Activated CD4-positive, alpha-beta memory T cell treated with anti-CD3 and anti-CD28 coated beads for 36 hours (primary cell): ENCODE measurements around the gene TOR1A. TPM values are rescaled to one million over a fixed set of nuclear protein-coding genes. Genes with fewer than 3 reads are reported as not detected.
A peak's percentile ranks its signal among the peaks of the same experiment; 100 is the strongest.
"Not testable (repeated sequence)": the region's sequence is repeated elsewhere in the genome, so short reads cannot be mapped to it uniquely, and the experiment has no call there.

ENCODE experiments used
- CTCF ChIA-PET: fragments of 350-600 bp; sonication (Branson Sonifier 250); formaldehyde crosslinking; loops from one replicate; lab custom pipeline; 2021; ENCODE audit warnings: antibody characterized with exemption, inconsistent platforms; lab: Charles Lee
- POLR2A ChIA-PET: fragments of 350-600 bp; sonication (Branson Sonifier 250); formaldehyde crosslinking; loops from one replicate; lab custom pipeline; 2021; ENCODE audit warnings: antibody characterized with exemption; lab: Charles Lee
- DNase-seq: peaks from one replicate; pipeline ENCODE4 v3.0.0-alpha.2; 2020
- H3K27ac Mint-ChIP-seq: one replicate; pipeline ENCODE4 v1.8.0; 2021; ENCODE audit warnings: mixed read lengths
- H3K27me3 Mint-ChIP-seq: one replicate; pipeline ENCODE4 v1.8.0; 2021; ENCODE audit warnings: mixed read lengths
- H3K36me3 Mint-ChIP-seq: one replicate; pipeline ENCODE4 v1.8.0; 2021; ENCODE audit warnings: mixed read lengths
- H3K4me1 Mint-ChIP-seq: one replicate; pipeline ENCODE4 v1.8.0; 2021; ENCODE audit warnings: low read depth, mixed read lengths
- H3K4me3 Mint-ChIP-seq: one replicate; pipeline ENCODE4 v1.8.0; 2021; ENCODE audit warnings: mild to moderate bottlenecking, mixed read lengths
- H3K9me3 Mint-ChIP-seq: one replicate; pipeline ENCODE4 v1.8.0; 2021; ENCODE audit warnings: mixed read lengths
- intact Hi-C: fragments of 100-400 bp; cut with micrococcal nuclease; formaldehyde crosslinking; loops from one replicate; pipeline ENCODE4 v1.15.1; 2023
- total RNA-seq, 2 experiments: library from RNA; stranded (reverse); gene quantifications; one replicate each; pipeline ENCODE4 v1.2.3, GENCODE V29; 2021

TOR1A gene
- total RNA-seq, 2 experiments from 2014 or later: 38.5 to 41.6 TPM

DNA sequence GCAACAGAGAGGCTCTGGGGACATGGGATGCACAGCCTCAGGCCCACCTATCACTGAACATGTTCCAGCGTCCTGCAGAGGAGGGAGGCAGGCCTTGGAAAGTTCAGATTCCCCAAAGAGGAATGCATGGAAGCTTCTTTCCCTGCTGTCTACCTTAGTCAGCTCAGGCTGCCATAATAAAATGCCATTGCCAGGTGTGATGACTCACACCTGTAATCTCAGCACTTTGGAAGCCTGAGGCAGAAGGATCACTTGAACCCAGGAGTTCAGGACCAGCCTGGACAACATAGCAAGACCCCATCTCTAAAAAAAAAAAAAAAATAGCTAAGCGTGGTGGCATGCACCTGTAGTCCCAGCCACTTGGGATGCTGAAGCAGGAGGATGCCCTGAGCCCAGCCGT is 45.5 kb downstream of the TOR1A start:
- Mint-ChIP-seq H3K27me3 (peaks cover 7% of the 10 kb centered on the region), H3K4me3 (no peak overlapping the region), H3K9me3 (no peaks in the 10 kb centered on the region), H3K4me1 (peaks cover 15% of the 10 kb centered on the region), H3K27ac (no peak overlapping the region), H3K36me3 (no peaks in the 10 kb centered on the region)
- ChIA-PET CTCF (interaction anchor here (1.5 to 4.3 kb wide), 2 partner anchors 41 to 51 kb away, joined by 3 to 29 read pairs; no protein-coding TSS in a partner anchor), POLR2A (interaction anchor here (0.5 kb wide), 1 partner anchor 24 kb away, joined by 3 read pairs; no protein-coding TSS in a partner anchor)
- intact Hi-C loops: no loop called here
- no peak for DNase-seq

- Mint-ChIP-seq H3K27me3 (peaks cover 7% of the 10 kb centered on the region), H3K27ac (no peak overlapping the region), H3K36me3 (no peaks in the 10 kb centered on the region), H3K4me1 (peaks cover 15% of the 10 kb centered on the region), H3K9me3 (no peaks in the 10 kb centered on the region), H3K4me3 (no peak overlapping the region)
- ChIA-PET POLR2A (interaction anchor here (0.6 kb wide), 1 partner anchor 178 kb away, joined by 3 read pairs; no protein-coding TSS in a partner anchor), CTCF (interaction anchor here (0.9 to 4.3 kb wide), 5 partner anchors 12 to 635 kb away, joined by 3 to 29 read pairs (median 4); no protein-coding TSS in a partner anchor)
- intact Hi-C loops: no loop called here
- DNase-seq: no peak
Measured at GRCh38 chr9:129777769-129778130, 46.2 kb downstream of the TOR1A start.

DNA sequence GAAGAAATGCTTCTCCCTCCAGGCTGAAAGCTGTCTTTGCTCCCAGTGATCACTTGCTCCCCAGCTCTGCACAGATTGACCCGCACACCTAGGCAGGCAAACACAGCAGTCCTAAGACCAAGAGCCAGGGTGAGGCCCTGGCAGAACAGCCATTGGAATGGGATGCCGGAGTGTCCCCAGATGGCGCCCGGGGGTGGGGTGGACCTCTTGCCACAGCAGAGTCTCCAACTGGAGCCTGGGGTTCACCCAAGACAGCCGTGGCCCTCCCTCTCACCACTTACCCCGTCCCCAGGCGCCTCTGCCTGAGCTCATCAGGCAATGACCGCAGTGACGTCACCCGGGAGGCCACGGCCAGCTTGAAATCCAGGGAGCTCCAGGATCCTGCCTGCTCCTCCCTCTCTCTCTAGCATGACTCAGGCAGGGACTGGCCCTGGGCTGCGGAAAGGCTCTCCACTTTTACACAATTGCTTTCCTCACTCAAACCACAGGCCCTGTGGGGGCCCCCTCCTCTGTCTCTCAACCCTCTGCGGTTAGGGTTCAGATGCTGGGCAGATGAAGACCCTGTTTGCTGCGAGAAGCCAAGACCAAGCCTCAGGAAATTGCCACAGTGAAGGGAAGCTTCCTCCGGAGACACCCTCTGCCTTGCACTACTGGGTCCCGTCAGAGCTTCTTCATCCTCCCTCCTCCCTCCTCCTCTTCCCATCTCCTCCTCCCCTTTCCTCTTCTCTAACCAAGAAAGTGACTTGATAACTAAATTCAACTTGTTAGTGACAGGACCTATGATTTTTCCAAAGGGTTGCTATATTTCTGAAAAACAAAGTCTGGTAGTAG is 46.8 kb downstream of the TOR1A start:
- intact Hi-C loops: no loop called here
- POLR2A ChIA-PET: interaction anchor here (0.6 kb wide), 1 partner anchor 178 kb away, joined by 3 read pairs; no protein-coding TSS in a partner anchor
- Mint-ChIP-seq H3K4me3 (no peak overlapping the region), H3K27ac (no peak overlapping the region), H3K27me3 (peaks cover 7% of the 10 kb centered on the region), H3K36me3 (no peaks in the 10 kb centered on the region), H3K9me3 (no peaks in the 10 kb centered on the region), H3K4me1 (peaks cover 15% of the 10 kb centered on the region)
- DNase-seq: peak; percentile 82
- CTCF ChIA-PET: interaction anchor here (0.5 to 4.3 kb wide), 8 partner anchors 10 to 996 kb away, joined by 3 to 29 read pairs (median 4); no protein-coding TSS in a partner anchor

DNA sequence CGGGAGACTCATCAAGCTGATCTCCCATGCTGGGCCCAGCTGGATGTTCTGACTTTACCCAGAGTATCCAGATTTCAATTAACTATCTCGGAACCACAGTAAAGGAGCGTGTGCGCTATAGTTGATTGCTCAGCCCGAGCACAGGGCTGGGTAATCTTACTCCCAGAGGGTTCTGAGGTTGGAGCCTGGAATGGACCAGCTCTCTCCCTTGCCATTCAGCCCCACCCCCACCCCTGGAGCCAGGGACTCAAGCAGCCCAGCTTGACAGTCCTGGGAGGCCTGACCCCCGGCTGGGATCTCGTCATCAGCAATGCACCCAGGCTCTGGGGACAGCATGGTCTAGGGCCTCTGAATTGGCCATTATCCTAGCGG is 47.4 kb downstream of the TOR1A start:
- no peak overlapping the region for H3K4me3 Mint-ChIP-seq
- intact Hi-C loops: no loop called here
- DNase-seq: no peak
- ChIA-PET CTCF (interaction anchor here (0.8 to 4.3 kb wide), 5 partner anchors 9 to 633 kb away, joined by 3 to 29 read pairs (median 5); no protein-coding TSS in a partner anchor), POLR2A (no interaction called here)
- H3K27ac Mint-ChIP-seq: no peak overlapping the region
- H3K27me3 Mint-ChIP-seq: peaks cover 7% of the 10 kb centered on the region
- no peaks in the 10 kb centered on the region for H3K9me3 Mint-ChIP-seq
- peaks cover 15% of the 10 kb centered on the region for H3K4me1 Mint-ChIP-seq
- H3K36me3 Mint-ChIP-seq: no peaks in the 10 kb centered on the region

DNA sequence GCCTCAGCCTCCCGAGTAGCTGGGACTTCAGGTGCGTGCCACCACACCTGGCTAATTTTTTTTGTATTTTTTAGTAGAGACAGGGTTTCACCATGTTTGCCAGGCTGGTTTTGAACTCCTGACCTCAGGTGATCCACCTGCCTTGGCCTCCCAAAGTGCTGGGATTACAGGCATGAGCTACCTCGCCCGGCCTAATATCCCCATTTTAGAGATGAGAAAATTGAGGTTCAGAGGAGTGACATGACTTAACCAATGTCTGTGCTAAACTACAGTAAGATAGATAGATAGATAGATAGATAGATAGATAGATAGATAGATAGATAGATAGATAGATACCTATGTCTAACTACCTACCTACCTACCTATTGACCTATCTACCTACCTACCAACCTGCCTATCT is 47.8 kb downstream of the TOR1A start:
- H3K4me3 Mint-ChIP-seq, DNase-seq, H3K27ac Mint-ChIP-seq, H3K36me3 Mint-ChIP-seq, H3K27me3 Mint-ChIP-seq, intact Hi-C loops, H3K9me3 Mint-ChIP-seq: not testable (repeated sequence)
- ChIA-PET POLR2A (interaction anchor here (0.6 kb wide), 1 partner anchor 256 kb away, joined by 5 read pairs; no protein-coding TSS in a partner anchor), CTCF (interaction anchor here (1.4 to 4.3 kb wide), 3 partner anchors 8 to 39 kb away, joined by 3 to 29 read pairs (median 6); no protein-coding TSS in a partner anchor)
- peaks cover 15% of the 10 kb centered on the region for H3K4me1 Mint-ChIP-seq

DNA sequence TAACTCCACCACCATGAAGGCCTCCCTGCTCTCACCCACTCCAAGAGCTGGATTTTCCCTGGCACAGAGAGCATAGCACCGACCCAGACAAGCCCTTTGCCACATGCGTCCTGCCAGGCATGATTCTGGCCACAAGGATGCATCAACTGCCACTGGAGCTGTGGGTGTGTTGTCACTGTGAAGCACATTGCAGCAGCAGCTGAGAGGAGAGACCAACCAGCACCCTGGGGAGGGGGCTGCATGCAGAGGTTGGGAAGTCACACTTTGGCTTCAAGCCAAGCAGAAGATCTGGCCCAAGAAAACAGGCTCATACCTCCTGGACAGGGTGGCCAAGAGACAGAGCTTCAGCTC is 48.5 kb downstream of the TOR1A start:
- CTCF ChIA-PET: interaction anchor here (1.4 to 4.3 kb wide), 2 partner anchors 8 to 38 kb away, joined by 6 to 29 read pairs; no protein-coding TSS in a partner anchor
- POLR2A ChIA-PET: interaction anchor here (0.6 kb wide), 1 partner anchor 257 kb away, joined by 5 read pairs; no protein-coding TSS in a partner anchor

GRCh38 chr9:129774791-129775447 is 49.0 kb downstream of the TOR1A start:
- POLR2A ChIA-PET: no interaction called here
- Mint-ChIP-seq H3K27ac (no peak overlapping the region), H3K4me1 (peaks cover 15% of the 10 kb centered on the region), H3K9me3 (no peaks in the 10 kb centered on the region), H3K4me3 (no peak overlapping the region), H3K27me3 (peaks cover 8% of the 10 kb centered on the region), H3K36me3 (no peaks in the 10 kb centered on the region)
- intact Hi-C loops: no loop called here
- CTCF ChIA-PET: interaction anchor here (1.4 to 4.3 kb wide), 2 partner anchors 9 to 38 kb away, joined by 6 to 29 read pairs; no protein-coding TSS in a partner anchor
- no peak for DNase-seq

More for the DNA sequence above, 48.5 kb downstream of the TOR1A start:
- Mint-ChIP-seq H3K27ac (no peak overlapping the region), H3K36me3 (no peaks in the 10 kb centered on the region), H3K27me3 (peaks cover 7% of the 10 kb centered on the region), H3K4me1 (peaks cover 15% of the 10 kb centered on the region), H3K4me3 (no peak overlapping the region), H3K9me3 (no peaks in the 10 kb centered on the region)
- intact Hi-C loops: no loop called here
- no peak for DNase-seq

- DNase-seq: no peak
- intact Hi-C loops: no loop called here
- Mint-ChIP-seq H3K27ac (no peak overlapping the region), H3K9me3 (no peaks in the 10 kb centered on the region), H3K27me3 (peaks cover 8% of the 10 kb centered on the region), H3K4me3 (no peak overlapping the region), H3K4me1 (peaks cover 15% of the 10 kb centered on the region), H3K36me3 (no peaks in the 10 kb centered on the region)
- ChIA-PET CTCF (interaction anchor here (0.6 to 2.5 kb wide), 5 partner anchors 11 to 653 kb away, joined by 3 to 11 read pairs (median 4); no protein-coding TSS in a partner anchor), POLR2A (no interaction called here)
Measured at GRCh38 chr9:129773262-129774048, 50.5 kb downstream of the TOR1A start.

- Mint-ChIP-seq H3K4me1 (no peaks in the 10 kb centered on the region), H3K4me3 (no peak overlapping the region), H3K36me3 (no peaks in the 10 kb centered on the region), H3K9me3 (no peaks in the 10 kb centered on the region), H3K27me3 (peaks cover 4% of the 10 kb centered on the region), H3K27ac (no peak overlapping the region)
- intact Hi-C loops: no loop called here
- CTCF ChIA-PET: no interaction called here
- DNase-seq: no peak
- POLR2A ChIA-PET: no interaction called here
Measured at GRCh38 chr9:129770741-129771140, 53.2 kb downstream of the TOR1A start.

DNA sequence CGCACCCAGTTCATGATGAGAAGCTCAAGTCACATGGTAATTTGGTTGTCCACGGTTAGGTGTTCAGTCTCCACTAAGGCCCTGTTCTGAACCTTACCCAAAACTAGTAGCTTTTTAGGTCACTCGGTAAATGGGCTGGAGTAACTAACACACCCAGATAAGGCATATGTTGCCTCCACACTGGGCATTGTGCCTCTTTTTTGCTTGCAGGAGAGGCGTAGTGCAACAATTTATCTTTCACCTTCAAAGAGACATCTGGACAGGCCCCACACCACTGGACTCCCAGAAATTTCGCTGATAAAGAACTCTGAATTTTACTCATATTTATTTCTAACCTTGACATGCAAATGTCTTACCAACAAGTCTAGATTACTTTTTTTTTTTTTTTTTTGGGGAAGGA is 54.3 kb downstream of the TOR1A start:
- ChIA-PET POLR2A (no interaction called here), CTCF (interaction anchor here (2.4 kb wide), 1 partner anchor 32 kb away, joined by 8 read pairs; no protein-coding TSS in a partner anchor)
- Mint-ChIP-seq H3K4me3 (no peak overlapping the region), H3K4me1 (no peaks in the 10 kb centered on the region), H3K27me3 (peaks cover 1% of the 10 kb centered on the region), H3K36me3 (no peaks in the 10 kb centered on the region), H3K9me3 (no peaks in the 10 kb centered on the region), H3K27ac (no peak overlapping the region)
- intact Hi-C loops: no loop called here
- DNase-seq: no peak

- Mint-ChIP-seq H3K36me3 (no peaks in the 10 kb centered on the region), H3K9me3 (no peaks in the 10 kb centered on the region), H3K4me3 (no peak overlapping the region), H3K27me3 (peaks cover 1% of the 10 kb centered on the region), H3K4me1 (no peaks in the 10 kb centered on the region), H3K27ac (no peak overlapping the region)
- ChIA-PET POLR2A (no interaction called here), CTCF (interaction anchor here (1.6 to 2.4 kb wide), 2 partner anchors 8 to 31 kb away, joined by 3 to 8 read pairs; no protein-coding TSS in a partner anchor)
- DNase-seq: no peak
- intact Hi-C loops: no loop called here
Measured at GRCh38 chr9:129768486-129768885, 55.5 kb downstream of the TOR1A start.
